Germinal center (tissue), 1 donor: ENCODE data around the gene RANBP9.

Experiments used
- DNase-seq: peaks from one replicate; pipeline ENCODE4 v3.0.0; 2012; ENCODE audit warnings: mixed read lengths, low spot score

Gene RANBP9

DNA sequence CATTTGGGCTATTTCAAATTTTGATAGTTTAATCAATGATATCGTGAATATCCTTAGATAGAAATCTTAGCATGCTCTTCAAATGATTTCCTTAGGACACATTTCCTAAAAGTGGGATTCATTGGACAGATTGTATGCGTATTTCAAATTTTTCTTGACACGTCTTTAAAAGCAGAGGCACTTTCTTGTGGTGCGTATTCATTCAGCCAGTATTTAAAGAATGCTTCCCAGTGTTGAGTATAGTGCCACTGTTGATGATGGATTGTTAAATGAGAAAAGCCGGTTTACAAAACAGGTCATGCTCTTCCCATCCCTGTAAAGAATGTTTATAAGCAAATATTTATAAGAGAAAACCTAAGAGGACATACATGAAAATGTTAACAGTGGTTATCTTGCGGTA, 111.6 kb downstream of the RANBP9 start:
- DNase-seq, result no peak

- no peak for DNase-seq
Observed at GRCh38 chr6:13597073-13597472, 114.6 kb downstream of the RANBP9 start.

- DNase-seq, result no peak
Observed at GRCh38 chr6:13593720-13594119, 117.9 kb downstream of the RANBP9 start.

DNA sequence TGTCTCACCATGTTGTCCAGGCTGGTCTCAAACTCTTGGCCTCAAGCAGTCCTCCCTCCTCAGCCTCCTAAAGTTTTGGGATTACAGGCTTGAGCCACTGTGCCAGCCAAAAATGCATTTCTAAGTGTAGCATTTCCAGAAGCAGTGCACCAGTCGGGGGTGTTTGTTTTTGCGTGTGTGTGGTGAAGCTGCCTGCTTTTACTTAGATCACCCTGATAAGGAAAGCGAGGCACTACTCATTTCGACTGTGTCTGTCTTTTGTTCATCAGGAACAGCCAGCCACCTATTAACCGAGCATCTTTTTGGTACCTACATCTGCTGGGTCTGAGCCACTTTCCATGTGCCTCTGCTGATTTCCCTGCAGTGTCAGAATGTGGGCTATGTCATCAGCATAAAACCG, 118.5 kb downstream of the RANBP9 start:
- DNase-seq, result no peak

- no peak for DNase-seq
Observed at GRCh38 chr6:13591205-13591921, 120.3 kb downstream of the RANBP9 start.

DNA sequence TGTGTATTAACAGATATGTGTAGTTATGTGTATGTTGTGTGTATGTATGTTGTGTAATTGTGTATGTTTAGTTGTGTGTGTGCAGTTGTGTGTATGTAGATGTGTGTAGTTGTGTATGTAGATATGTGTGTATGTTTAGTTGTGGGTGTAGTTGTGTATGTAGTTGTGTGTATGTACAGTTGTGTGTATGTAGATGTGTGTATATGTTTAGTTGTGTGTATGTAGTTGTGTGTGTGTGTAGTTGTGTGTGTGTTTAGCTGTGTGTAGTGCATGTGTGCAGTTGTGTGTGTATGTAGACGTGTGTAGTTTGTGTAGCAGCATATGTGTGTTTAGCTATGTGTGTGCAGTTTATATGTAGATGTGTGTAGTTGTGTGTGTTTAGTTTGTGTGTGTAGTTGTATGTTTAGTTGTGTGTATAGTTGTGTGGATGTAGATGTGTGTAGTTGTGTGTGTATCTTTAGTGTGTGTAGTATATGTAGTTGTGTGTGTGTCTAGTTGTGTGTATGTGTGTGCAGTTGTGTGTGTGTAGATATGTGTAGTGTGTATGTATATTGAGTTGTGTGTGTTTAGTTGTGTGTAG, 121.0 kb downstream of the RANBP9 start:
- DNase-seq, result no peak

- DNase-seq, result no peak
Observed at GRCh38 chr6:13589801-13590200, 121.8 kb downstream of the RANBP9 start.

DNA sequence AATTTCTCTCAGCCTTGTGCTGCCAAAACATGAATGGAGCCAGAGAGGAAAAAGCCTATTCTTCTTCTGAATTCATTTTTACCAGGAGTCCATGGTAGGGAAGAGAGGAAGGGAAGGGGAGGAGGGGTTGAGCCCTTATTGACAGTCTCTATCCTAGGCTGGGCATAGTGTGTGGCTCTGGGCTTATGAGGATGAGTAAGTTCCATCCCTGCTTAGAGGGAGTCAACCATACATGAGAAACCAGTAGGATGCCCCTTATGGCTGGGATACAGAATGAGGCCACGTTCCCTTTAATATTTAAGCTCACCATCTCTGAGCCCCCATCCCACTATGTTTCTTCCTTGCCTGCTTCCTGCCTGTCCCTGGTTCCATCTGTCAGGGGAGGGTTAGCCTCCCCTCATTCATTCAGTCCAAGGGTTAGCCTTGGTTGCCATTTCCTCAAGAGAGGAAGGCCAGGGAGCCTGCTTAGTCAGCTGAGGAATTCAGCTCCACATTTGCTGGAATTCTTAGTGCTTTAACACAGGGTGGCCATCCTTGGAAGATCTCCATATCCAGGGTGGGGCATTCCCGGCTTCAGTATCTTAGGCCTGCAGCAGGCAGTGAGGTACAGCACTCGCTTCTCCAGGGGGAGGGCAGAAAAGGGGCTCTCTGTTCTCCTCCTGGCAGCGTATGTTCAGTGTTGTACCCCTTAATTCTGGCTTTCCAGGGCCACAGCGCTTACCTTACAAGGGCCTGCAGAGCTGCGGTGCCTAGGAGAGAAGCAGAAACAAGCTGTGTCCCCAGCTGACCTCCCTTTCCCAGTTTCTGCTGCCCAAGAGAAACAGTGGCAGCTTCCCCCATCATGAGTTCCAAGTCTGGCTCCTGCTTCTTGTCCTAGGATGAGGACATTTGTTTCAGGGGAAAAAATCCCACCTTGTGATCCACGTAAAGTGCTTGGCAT, 124.8 kb downstream of the RANBP9 start:
- no peak for DNase-seq

DNA sequence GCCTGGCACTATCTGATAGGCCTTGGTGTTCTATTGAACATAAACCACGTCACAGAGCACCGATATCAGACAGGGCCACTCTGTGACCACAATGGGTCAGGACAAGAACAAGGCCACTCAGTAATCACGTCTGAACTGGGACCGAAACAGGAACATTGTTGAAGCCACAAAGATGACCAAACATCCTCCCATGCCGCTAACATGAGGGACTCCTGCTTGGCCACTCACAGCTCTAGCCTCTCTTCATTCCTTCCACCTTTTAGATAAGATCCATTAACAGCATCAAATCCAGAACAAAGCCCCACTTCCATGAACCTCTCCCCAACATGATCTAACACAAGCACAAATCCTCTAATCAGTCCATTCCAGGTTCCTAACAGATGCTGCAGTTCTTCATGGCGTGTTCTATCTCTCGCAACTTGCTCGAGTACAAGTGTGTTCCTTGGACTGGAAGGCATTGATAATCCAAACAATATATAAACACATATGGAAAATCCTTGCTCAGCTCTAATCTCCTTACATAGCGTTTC, 129.9 kb downstream of the RANBP9 start:
- no peak for DNase-seq

GRCh38 chr6:13579911-13580310, 131.7 kb downstream of the RANBP9 start:
- no peak for DNase-seq

DNA sequence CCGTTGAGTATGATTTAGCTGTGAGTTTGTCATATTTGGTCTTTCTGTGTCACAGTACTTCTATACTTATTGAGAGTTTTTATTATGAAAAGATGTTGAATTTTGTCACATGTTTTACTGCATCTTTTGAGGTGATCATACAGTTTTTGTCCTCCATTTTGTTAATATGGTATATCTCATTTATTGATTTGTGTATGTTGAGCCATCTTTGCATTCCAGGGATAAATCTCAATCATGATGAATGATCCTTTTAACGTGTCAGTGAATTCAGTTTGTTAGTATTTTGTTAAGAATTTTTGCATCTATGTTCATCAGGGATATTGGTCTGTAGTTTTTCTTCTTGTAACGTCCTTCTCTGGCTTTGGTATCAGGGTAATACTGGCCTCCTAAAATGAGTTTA, 133.7 kb downstream of the RANBP9 start:
- no peak for DNase-seq

DNA sequence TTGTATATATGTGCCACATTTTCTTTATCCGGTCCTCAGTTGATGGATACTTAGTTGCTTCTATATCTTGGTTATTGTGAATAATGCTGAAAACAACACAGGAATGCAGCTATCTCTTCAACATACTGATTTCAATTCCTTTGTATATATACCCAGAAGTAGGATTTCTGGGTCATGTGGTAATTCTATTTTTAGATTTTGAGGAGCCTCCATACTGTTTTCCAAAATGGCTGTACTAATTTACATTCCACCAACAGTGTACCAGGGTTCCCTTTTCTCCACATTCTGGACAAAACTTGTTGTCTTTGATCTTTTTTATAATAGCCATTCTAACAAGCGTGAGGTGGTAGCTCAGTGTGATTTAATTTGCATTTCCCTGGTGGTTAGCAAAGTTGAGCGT, 135.6 kb downstream of the RANBP9 start:
- no peak for DNase-seq

DNA sequence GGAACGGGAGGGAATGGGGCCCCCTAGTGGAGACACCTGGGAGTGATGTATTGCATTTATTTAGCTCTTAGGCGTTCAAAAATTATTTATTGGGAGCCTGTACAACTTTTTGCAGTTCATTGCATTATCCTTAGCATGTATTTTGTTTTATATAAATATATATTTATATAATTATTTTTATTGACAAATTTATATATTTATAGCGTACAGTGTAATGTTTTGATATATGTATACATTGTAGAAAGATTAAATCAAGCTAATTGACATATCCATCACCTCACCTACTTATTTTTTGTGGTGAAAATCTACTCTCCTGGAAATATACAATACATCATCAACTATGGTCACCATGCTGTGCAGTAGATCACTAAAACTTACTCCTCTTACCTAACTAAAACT, 136.3 kb downstream of the RANBP9 start:
- DNase-seq, result no peak

GRCh38 chr6:13574571-13575376, 136.9 kb downstream of the RANBP9 start, which contains the start of gene SIRT5:
Gene SIRT5 (plus strand): TSS chr6:13574601. CDS start chr6:13584111, 9,510 bp downstream.
- peak; percentile 76 for DNase-seq

GRCh38 chr6:13574149-13574570, 137.5 kb downstream of the RANBP9 start:
- peak; percentile 99 for DNase-seq

GRCh38 chr6:13573669-13574110, 137.9 kb downstream of the RANBP9 start:
- DNase-seq, result no peak

- no peak for DNase-seq
Observed at GRCh38 chr6:13572951-13573654, 138.5 kb downstream of the RANBP9 start.

- no peak for DNase-seq
Observed at GRCh38 chr6:13572240-13572639, 139.4 kb downstream of the RANBP9 start.
